ENCODE measurements around the gene WFS1.

The WFS1 gene

GRCh38 chr4:6277935-6278800 lies 8.5 kb downstream of the WFS1 start:
- DNase-seq, result no peak

- DNase-seq, result no peak
Measured at GRCh38 chr4:6278801-6279197, 9.1 kb downstream of the WFS1 start.

- DNase-seq, result no peak
Measured at GRCh38 chr4:6279582-6280289, 10.1 kb downstream of the WFS1 start.

- DNase-seq, result no peak
Measured at GRCh38 chr4:6280365-6280996, 10.8 kb downstream of the WFS1 start.

GRCh38 chr4:6281436-6282313 lies 12.0 kb downstream of the WFS1 start:
- no peak for DNase-seq

- DNase-seq, result no peak
Measured at GRCh38 chr4:6282314-6282771, 12.7 kb downstream of the WFS1 start.

- no peak for DNase-seq
Measured at GRCh38 chr4:6283282-6283681, 13.6 kb downstream of the WFS1 start.

- DNase-seq, result no peak
Measured at GRCh38 chr4:6287017-6287788, 17.6 kb downstream of the WFS1 start.

GRCh38 chr4:6288342-6288741 lies 18.7 kb downstream of the WFS1 start:
- no peak for DNase-seq

- no peak for DNase-seq
Measured at GRCh38 chr4:6288871-6289270, 19.2 kb downstream of the WFS1 start.

- DNase-seq, result no peak
Measured at GRCh38 chr4:6290256-6290655, 20.6 kb downstream of the WFS1 start.

- no peak for DNase-seq
Measured at GRCh38 chr4:6290769-6291547, 21.3 kb downstream of the WFS1 start.

GRCh38 chr4:6291784-6292297 lies 22.2 kb downstream of the WFS1 start:
- DNase-seq, result no peak

- DNase-seq, result no peak
Measured at GRCh38 chr4:6292376-6293096, 22.9 kb downstream of the WFS1 start.

GRCh38 chr4:6293097-6293445 lies 23.4 kb downstream of the WFS1 start:
- no peak for DNase-seq

GRCh38 chr4:6293661-6294060 lies 24.0 kb downstream of the WFS1 start:
- no peak for DNase-seq

GRCh38 chr4:6294705-6295421 lies 25.2 kb downstream of the WFS1 start:
- DNase-seq, result no peak

- DNase-seq, result no peak
Measured at GRCh38 chr4:6295495-6295894, 25.8 kb downstream of the WFS1 start.

- no peak for DNase-seq
Measured at GRCh38 chr4:6296026-6296425, 26.4 kb downstream of the WFS1 start.

All from right kidney (tissue), 1 donor.